GM19328 (cell line): Measurements from ENCODE around the gene GNAI1.

Experiments
- ATAC-seq: cut with Tn5 transposase; IDR thresholded peaks from one replicate; pipeline ENCODE4 v1.9.1; 2021; ENCODE audit warnings: mild to moderate bottlenecking, moderate library complexity; ENCODE audit not compliant: unreplicated experiment

Gene GNAI1

DNA sequence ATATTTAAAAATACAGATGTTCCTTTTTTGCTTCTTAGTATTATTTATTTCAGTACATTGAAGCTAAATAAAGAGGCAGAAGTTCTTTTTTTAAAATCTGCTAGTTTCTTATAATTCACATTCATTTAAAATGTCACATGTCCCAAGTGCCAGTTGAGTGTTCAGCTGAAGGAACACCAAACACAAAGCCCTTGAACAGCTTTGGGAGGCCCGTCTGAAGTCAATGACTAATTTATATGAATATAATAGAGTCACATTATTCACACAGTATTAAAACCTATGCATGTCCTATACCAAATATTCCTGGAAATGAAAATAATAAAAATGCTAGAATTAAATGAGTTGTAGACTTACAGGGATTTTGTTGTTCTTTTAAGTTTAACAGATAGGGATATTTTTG lies 70.3 kb downstream of the GNAI1 start:
- ATAC-seq, result no peak

DNA sequence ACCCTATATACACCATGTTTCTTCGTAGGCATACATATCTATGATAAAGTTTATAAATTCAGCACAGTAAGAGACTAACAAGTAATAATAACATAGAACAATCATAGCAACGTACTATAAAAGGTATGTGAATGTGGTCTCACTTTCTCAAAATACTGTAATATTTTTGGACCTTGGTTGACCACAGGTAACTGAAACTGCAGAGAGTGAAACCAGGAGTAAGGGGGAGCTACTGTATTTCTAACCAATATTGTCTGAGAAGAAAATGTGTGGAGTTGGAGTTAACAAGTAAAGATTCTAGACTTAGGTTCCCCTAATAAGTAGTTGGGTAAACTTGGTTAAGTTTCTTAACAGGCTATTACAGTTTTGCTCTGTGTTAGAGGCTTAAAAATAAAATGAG lies 72.1 kb downstream of the GNAI1 start:
- peak; percentile 51 for ATAC-seq

DNA sequence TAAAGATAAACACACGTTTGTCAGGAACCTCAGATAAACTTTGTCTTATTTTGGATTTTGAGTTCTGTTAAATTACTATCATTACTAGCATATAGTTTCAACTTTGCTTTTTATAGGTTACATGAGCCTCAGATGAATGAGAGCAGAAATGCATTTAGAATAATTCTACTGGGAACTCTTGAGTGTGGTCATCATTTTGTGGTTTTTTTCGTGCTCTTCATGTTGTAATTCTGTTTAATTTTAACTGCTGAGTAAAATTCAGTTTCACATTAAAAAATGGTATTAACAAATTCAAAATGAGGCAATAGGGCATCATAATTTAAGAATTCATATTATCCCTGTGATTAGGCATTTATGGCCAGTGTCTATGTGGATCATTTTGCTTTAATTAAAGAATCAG lies 72.9 kb downstream of the GNAI1 start:
- ATAC-seq, result no peak

DNA sequence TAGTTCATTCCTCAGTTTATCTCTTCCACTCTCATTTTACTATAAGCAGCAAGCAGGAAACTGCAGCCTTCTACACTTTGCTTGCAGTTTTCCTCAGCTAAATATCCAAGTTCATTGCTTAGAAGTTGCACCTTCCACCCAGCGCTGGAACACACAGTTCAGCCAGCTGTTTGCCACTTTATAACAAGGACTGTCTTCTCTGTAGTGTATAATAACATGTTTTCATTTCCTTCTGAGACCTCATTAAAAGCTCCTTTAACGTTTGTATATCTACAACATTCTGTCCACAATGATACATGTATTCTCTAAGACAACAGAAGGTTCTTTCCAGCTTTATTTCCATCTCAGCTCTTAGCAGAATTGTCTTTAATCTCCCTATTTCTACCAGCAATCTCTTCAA lies 74.1 kb downstream of the GNAI1 start:
- ATAC-seq, result no peak

DNA sequence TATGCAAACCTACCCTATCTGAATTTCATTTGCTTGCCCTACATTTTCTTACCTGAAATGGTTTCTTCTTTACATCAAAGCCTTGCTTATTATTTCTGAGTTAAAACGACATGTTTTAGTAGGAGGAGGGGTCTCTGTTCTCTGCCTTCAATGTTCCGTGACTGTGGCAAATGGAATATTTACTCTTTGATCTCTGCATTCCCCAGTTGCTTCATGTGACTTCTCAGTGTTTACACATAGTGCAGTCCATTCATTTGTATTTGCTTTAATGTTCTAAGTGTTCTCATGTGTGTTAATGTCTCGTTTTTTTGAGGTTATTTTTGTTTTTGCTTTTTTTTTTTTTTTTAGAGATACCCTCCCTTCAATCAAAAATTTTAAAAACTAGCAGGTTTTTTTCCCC lies 75.8 kb downstream of the GNAI1 start:
- ATAC-seq, result no peak

DNA sequence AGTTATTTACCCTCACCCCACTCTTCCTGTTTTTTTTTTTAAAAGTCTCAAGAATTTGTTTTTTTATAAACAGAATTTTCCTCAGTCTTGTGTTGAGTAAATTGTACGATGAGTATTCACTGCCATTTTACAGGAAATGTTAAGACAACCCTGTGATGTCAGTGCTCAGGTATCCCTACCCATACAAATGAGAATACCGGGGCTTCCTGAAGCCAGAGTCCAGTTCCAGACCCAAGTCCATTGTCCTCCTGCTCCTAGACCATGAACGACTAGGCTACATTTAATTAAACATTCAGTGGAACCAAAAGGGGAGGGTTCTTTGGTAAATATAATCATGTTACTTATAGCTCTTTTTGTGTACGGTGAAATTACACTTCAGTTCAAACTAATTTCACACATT lies 79.2 kb downstream of the GNAI1 start:
- ATAC-seq, result no peak

DNA sequence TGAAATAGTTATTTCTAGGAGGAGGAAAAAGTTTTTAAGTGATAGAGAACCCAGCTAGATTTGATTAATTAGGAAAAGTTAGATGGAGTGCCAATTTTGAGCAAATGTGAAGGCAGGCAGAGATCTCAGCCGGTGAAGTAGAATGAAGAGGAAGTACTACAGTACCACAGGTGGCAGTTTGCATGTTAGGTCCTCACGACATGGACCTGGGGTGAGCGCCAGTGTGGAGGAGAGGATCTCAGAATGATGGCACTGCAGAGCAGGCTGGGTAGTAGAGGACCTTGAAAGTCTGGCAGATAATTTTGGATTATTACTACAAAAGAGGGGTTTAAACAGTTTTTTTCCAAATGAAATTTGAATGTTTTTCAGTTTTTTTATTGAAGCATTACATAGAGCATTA lies 81.1 kb downstream of the GNAI1 start:
- ATAC-seq, result no peak

DNA sequence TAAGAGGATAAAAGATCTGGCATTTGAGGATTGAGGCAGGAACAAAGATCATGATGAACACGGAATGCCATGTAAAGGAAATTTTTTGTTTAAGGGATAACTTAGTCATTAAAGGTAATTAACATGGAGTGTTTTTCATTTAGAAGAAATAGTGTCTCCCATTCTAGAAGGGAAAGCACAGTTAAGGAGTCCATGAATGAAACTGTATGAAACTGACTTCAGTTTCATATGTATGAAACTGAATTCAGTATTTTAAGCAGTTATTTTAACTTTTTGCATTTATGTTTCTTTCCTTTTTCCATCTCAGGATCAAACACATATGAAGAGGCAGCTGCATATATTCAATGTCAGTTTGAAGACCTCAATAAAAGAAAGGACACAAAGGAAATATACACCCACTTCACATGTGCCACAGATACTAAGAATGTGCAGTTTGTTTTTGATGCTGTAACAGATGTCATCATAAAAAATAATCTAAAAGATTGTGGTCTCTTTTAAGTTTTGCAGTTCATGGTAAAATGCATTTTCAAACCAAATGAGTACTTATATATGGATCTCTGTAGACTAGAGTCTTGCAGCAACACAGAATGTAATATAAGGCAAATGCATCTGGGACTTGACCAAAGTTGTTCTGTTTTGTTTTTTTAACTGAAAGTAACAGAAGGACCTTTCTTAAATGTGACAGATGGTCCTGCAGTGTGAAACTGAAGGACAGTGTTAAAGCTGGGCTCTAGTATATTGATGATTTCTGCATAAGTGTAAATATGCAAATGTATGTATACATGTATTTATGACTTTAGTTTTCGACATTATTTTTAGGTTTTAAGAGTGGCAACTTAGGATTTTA lies 82.6 kb downstream of the GNAI1 start:
- no peak for ATAC-seq

DNA sequence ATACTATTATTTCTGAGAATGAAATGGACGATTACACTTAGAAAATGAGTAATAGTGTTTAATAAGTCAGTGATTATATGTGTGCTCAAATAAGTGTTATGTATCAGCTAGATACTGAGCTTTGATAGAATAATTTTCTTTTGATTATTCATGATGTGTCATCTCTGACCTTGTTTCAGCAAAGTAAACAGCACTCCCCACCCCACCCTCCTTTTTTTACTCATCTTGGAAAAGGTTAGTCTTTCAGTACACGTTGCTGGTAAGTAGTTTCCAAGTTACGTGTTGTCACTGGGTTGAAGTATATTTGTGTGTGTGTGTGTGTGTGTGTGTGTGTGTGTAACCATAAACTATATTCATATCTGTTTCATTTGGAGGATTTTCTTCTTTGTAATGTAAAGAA lies 84.1 kb downstream of the GNAI1 start:
- no peak for ATAC-seq

DNA sequence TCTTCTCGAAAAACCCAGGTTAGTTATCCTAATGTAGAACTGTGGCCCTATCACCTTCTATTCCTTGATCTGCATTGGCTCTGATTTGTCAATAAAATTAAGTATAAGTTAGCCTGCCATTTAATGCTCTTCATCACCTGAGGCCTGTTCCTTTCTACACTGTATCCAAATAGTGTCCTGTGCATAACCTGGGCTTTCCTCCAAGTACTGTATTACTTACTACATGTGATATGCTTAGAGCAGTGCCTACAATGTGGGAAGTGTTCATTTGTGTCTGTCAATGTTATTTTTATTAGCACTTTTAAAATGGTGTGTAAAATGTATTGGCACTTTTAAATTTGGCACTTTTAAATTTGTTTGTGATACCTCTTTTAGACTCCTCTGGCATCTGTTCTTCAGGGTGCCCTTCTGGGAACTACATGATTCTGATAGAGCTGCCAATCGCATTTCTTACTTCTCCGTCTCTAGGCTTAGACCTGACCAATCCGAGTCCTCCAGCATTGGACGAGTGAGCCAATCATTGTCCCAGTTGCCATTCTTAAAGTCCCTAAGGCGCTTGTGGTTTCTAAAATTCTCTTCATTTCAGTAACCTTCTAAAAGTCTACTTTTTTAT lies 85.5 kb downstream of the GNAI1 start:
- ATAC-seq, result no peak

DNA sequence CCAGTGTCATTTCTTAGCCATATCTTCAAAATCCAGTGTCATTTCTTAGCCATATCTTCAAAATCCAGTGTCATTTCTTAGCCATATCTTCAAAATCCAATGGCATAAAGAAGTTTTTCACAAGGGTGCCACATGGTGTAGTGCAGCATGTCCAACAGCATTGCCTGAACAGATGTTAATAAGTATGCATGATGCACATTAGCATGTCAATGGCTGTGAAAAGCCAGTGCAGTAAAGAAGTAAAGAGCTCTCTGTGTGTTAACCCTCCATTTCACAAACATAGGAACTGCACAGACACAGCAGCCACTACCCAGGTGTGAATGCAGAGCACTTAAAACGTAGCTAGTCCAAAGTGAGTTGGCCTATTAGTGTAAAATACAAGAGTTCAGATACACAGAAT lies 89.8 kb downstream of the GNAI1 start:
- ATAC-seq, result no peak

DNA sequence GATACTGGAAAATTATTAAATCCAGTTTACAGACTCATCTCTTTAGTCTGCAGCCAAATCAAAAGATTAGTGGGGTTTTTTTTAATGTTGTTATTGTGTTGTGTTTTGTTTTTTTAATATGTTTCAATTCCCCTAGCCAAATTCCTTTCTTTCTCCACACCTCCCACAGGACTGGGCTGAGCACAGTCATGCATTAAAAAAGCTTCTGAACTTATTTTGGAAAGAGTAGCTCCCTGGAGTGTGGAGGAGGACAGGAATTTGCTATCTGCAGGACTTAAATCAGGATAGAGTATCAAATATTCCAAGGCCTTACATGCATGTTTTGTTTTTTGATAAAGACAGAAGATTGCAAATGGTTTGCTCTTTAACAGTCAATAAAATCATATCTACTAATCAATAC lies 90.7 kb downstream of the GNAI1 start:
- ATAC-seq, result no peak

DNA sequence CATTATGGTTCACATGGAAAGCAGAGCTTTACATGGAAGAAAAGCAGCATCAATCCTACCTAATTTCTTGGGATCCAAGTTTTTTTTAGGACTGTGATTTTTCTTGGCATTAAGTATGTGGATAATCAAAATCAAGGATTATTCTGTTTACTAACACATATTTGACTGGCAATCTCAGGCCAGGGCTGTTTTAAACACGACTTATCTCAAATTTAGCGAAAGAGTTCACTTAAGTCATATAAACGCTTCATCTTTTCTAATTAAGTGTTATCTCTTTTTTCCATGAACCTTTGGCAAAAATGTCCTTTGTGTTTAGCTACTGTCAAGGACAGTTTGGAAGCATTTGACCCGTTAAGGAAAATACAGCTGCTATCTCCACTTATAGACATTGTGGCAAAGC lies 92.0 kb downstream of the GNAI1 start:
- no peak for ATAC-seq

DNA sequence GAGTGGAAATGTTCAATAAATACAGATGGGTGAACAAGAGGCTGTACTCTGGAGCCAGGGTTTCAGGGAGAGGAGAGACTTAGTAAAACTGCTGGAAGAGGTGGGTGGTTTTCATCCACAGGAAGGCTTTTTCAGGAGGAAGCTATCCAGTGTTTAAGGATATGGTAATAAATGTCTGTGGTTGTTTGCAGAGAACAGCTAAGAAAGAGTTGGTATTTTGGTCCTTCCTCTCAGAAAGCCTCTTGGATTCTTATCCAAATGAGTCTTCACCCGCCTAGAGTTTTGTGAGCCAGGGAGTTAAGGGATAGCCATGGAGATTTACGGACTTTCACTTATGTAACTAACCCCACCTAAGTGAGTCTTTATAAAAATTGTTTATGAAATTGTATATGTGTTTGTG lies 95.7 kb downstream of the GNAI1 start:
- ATAC-seq, result no peak

DNA sequence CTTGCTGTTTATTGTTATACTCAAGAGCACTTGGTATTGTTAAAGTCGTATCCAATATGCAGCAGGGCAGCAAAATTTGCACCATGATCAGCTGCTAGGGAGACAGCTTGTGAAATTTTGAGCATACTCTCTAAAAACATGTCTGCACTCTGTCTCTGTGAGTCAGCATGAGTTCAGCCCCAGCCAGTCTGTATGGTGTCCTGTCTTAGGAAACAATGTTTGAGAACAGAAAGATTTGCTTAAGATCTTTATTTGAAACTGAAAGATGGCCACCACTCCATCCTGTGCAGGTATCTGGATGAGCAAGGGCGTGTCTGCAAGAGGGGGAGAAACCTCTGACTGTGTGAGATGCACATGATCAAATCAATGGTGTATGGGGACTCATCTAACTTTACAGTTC lies 97.1 kb downstream of the GNAI1 start:
- ATAC-seq, result no peak

DNA sequence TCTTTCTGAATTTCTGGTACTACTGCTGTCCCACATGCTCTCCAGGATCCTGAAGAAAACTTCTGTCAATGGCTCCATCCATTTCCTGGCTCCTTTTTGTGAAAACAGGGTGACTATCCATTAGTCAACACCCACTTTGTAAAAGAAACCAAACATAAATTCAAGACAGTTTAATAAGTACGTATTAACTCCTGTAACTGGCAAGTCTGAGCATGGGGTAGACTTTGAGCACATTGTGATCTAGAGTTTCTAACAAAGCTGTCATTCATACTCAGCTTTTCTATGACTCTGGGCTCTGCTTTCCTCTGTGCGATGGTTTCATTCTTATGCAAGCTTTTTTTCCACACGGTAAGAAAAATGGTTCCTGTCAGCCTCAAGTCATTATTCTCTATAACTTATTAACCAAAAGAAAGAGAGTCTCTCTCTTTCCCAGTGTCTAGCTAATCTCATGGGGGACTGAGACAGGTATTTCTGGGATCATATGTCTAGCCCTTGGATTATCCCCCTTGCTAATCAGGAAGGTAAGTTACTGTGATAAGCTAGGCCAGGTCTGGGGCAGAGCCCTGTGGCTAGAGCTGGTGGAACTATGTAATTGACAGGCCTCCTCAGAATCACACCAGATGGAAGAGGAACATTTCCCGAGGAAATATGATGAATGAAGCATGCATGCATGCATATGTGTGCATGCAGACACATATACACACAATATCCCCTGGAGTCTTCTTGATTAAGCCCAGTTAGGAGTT lies 98.5 kb downstream of the GNAI1 start:
- no peak for ATAC-seq

DNA sequence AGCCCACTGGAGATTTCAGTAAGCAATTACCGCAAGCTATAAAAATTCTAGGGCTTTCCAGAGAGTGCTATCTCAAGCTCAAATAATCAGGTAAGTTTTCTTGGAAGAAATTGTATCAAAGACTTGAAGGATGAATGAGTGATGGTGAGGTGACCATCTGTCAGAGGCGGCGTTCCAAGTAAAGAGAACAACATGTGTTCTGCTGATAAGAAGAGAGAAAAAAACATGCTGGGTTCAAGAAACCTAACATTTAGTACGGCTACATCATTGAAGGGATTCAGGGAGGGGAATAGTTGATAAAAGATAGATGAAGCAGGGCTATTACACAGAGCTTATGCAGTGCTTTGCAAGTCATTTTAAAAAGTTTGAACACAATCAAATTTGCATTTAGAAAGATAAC lies 100.7 kb downstream of the GNAI1 start:
- no peak for ATAC-seq

DNA sequence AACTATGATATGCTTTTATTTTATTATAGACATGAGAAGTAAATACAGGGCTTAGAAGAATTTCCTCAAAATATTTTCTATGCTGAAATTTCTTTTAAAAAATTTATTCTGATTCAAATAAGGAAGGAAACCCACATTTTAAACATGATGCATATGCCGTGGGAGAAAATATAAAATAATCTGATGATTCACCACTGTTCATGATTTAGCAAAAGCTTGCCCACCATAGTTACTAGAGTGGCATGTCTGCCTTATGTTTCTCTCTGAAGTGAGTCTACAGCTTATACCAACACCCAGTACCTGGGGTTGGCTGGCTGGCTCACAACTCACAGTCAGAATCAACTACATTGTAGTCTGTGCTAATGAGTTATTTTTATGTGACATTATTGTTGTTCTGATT lies 102.0 kb downstream of the GNAI1 start:
- no peak for ATAC-seq

DNA sequence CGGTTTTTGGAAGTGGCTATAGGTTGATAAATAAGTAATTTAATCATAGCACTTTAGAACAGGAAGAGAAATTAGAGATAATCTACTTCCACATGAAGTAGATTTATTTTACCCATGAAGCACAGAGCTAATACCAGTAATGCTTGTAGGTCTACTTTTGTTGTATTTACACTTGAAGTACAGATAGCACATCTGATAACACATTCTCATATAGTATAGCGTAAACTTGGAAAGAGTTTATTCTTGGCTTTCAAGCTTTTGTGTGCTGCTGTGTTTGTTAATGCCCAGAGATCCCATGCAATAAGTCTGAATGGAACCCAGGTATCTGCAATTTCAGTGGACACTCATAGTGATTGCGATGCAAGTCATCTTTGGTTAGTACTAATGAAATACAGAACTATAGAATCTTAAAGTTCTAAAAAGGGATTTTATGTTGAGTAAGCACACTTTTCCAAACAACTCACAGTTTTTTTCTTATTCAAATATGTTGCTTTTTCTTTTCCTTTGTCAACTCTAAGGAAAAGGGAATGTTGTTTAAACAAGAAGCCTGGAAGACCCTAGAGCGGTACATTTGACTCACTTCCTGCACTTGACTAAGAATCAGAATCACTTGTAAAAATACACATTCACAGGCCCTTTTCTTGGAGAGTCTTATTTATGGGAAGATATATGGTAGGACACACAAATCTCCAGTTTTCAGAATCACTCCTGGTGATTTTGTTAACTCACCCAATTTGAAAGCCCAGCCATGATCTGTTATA lies 105.8 kb downstream of the GNAI1 start:
- ATAC-seq, result no peak

DNA sequence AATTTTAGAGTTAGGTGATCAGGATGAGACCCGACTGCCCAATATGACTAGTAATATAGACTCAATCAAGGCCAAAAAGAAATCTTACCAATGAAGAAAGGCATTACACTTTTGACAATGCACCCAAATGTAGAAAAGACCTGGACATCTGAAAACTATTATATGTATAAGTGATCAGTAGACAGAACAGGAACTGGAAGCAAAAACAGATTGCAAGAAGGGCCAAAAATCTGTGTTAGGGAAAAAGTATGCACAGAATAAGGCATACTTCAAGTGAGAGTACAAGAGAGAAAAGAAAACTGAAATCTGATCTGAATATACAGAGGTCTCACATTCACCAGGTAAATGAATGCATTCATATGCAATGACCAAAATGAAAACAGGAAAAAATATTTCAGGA lies 107.0 kb downstream of the GNAI1 start:
- ATAC-seq, result no peak

DNA sequence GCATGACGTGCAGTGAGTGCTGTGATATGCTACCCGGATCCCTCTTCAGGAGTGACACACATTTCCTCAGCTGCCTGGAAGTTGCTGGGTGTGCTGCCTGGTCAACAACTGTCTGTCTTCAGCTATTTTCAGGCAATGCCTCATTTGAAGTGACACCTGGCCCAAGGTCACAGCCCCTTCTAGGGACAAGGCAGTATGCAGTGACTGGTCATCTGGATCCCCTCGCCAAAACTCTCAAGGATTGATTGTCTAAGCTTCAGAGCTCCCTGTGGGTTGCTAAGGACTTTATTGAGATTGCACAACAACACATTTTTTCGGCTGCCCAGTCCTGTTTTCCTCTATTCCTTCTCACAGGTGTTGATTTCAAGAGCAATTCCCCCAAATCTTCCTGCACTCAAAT lies 108.8 kb downstream of the GNAI1 start:
- no peak for ATAC-seq
